HCEC 1CT (cell line): ENCODE measurements around the gene TTC33.
"Not testable (repeated sequence)": the region's sequence is repeated elsewhere in the genome, so short reads cannot be mapped to it uniquely, and the experiment has no call there.

Experiments used
- DNase-seq: peaks from one replicate; pipeline ENCODE4 v3.0.0-alpha.2; 2017

The TTC33 gene

DNA sequence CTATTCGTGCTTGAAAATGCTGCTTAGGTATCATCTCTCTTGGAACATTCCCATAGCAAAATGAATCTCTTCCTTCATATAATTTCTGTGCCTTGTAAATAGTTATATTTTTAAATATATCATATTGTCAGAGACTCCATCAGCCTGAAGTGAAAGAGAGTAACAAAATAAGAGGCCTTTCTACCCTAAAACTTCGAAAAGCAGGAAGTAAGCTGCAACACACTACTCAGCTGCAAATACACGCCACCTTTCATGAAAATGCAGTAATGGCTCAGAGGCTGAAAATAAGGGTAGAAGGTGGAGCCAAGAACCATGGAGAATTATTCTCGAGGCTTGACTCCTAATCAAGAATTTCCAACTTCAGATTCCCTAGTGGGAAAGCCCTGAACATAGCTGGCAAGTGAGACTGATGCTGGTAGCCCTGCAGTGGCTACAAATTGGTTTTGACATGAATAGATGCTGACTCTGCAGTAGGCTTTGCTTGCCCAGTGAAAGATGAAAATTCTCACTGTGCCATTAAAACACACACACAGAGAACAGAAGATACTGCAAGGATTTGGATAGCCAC, 106.2 kb downstream of the TTC33 start:
- no peak for DNase-seq

DNA sequence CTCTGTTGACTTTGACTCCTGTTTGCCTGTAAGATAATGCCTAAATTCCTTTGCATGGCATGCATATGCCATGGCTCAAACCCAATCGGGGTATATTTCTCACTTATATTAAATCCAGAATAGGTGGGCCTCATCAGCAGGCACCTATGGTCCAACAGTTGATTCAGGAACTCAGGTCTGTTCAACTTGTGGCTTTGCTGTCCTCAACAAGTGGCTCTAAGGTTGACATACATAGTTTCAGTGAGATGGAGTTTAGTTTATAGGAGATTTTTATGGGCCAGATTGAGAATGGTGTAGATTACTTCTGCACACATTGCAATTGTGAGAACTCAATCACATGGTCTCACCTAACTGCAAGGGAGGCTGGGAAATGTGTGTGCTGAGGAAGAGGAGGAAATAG, 107.6 kb downstream of the TTC33 start:
- DNase-seq, result no peak

- no peak for DNase-seq
Observed at GRCh38 chr5:40646266-40646665, 109.5 kb downstream of the TTC33 start.

- not testable (repeated sequence) for DNase-seq
Observed at GRCh38 chr5:40639531-40639930, 116.2 kb downstream of the TTC33 start.

GRCh38 chr5:40634593-40634992, 121.2 kb downstream of the TTC33 start:
- no peak for DNase-seq

DNA sequence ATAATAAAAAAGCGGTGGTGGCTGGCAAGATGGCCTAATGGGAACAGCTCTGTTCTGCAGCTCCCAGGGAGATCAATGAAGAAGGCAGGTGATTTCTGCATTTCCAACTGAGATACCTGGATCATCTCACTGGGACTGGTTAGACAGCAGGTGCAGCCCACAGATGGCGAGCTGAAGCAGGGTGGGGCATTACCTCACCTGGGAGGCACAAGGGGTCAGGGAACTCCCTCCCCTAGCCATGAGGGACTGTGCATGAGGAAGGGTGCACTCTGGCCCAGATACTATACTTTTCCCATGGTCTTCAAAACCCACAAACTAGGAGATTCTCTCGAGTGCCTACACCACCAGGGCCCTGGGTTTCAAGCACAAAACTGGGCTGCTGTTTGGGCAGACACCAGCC, 121.6 kb downstream of the TTC33 start:
- no peak for DNase-seq

DNA sequence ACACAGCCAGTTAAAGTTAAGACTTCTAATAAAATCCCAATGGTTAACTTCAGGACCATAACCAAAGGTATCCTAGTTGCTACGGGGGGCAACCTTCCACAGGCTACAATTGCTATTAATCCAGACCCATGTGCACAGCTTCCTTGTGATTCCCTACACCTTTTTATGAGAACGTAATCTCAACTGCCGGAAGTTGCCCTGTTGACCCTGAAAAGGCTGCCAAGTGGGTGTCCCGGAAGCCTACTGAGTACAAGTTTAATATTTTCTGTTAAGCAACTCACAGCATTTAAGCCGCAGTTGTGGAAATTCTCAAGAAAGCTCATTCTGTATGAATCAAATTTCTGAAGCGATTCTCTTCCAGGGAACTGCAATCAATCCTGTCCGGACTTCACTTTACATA, 124.5 kb downstream of the TTC33 start:
- no peak for DNase-seq

DNA sequence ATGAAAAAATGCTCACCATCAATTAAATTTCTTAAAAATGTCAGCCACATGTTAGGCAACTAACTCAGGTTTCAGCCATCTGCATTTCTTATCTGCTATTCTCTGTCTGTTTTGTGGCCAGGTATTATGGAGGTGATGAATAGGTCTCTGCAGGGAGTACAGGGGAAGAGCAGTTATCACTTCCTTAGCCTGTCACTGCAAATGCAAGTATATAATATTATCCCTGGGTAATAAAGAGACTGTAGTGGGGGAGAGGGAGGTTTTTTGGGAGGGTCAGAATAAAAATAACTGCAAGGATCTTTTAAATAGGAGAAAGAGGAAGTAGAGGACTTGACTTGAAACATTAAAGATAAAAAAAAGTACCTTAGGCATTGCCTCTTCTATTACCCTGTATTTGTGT, 125.6 kb downstream of the TTC33 start:
- no peak for DNase-seq

DNA sequence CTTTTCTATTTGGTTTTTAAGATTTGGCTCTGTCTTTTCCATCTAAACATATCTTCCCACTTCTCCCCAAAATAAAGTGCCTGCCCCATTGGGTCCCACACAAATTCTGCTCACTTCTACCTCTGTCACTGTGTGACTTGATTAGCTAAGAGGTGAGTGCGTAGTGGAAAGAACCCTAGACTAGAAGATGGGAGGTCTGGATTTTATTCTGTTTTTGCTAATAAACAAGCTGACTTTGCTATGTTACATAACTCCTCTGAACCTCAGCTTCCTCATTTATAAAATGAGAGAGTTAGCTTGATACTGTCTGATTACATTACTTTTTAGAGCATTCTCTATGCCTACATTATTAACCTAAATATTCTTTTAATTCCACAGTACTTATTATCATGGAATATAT, 127.4 kb downstream of the TTC33 start:
- DNase-seq, result no peak

DNA sequence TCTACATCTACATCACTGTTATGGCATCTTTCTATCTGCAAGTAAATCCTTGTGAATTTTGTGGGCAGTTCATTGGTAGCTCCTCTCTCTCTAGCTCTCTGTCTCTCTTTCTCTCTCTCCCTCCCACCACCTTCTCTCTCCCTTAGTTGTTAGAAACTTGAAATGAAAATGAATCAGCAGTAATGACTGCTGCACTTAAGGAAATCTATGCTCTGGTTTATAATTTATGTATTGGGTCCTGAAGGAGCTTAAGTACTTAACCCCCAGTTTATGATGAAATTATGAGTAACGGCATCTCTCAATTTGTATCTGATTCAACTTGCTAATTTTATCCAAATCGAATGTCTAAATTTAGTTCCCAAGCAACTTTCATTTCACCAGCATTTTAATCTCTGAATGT, 128.1 kb downstream of the TTC33 start:
- DNase-seq, result peak; percentile 90

GRCh38 chr5:40626801-40627200, 129.0 kb downstream of the TTC33 start:
- no peak for DNase-seq

GRCh38 chr5:40623480-40624420, 132.0 kb downstream of the TTC33 start:
- DNase-seq, result no peak

GRCh38 chr5:40622463-40623252, 133.1 kb downstream of the TTC33 start:
- DNase-seq, result no peak

- peak; percentile 53 for DNase-seq
Observed at GRCh38 chr5:40619421-40619820, 136.3 kb downstream of the TTC33 start.

GRCh38 chr5:40618926-40619325, 136.8 kb downstream of the TTC33 start:
- no peak for DNase-seq

DNA sequence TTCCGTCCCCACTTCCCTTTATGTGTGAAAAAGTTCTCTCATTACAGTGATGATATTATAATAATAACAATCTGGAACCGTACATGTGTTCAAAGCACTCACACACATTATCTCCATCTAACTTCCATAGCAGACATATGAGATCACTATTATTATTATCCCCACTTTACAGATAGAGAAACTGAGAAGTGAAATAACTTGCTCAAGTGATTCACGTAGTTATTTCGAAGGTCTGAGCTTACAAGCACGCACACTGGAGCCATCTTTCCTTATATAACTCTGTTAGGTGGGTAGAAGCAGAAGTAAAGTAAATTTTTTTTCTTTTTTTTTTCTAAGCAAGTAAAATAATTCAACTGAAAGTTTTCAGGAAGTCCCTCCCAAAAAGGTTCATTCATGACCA, 139.0 kb downstream of the TTC33 start:
- no peak for DNase-seq

- peak; percentile 54 for DNase-seq
Observed at GRCh38 chr5:40615586-40616170, 140.1 kb downstream of the TTC33 start.

GRCh38 chr5:40614923-40615585, 140.7 kb downstream of the TTC33 start:
- DNase-seq, result no peak

DNA sequence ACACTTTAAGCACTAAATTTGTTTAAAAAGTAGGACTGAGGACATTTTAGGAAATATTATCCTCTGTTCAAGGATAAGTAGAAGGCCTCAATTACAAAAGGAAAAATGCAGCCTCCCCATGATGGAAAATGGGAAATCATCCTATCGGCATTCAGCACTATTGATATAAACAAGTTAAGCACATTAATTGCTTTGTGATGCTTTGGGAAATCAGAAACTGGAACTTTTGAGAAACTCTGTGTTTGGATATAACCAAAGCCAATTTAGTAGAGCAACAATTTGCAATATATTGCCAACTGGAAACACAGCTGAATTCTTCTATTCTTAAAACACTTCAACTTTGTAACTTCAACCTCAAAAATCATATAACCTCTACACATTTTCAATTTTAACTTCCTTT, 141.3 kb downstream of the TTC33 start:
- DNase-seq, result no peak

- DNase-seq, result no peak
Observed at GRCh38 chr5:40607202-40607601, 148.6 kb downstream of the TTC33 start.

DNA sequence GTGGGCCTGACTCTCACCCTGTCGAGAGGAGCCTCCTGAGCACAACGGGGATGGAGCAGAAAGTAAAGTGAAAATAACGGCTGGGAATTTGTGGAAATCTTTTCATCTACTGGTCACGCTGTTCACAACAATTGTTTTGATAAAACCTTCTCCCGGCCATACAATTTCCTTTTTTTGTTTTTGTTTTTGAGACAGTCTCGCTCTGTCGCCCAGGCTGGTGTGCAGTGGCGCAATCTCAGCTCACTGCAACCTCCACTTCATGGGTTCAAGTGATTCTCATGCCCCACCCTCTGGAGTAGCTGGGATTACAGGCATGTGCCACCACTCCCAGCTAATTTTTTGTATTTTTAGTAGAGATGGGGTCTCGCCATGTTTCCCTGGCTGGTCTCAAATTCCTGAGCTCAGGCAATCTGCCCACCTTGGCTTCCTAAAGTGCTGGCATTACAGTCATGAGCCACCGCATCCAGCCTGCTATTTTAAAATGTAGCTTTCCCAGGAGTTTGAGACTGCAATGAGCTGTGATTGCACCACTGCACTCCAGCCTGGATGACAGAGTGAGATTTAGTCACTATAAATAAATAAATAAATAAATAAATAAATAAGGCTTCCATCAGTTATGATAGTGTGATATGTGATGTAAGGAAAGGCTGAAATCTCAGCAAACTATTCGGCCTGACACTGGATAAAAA, 149.5 kb downstream of the TTC33 start:
- DNase-seq, result no peak

DNA sequence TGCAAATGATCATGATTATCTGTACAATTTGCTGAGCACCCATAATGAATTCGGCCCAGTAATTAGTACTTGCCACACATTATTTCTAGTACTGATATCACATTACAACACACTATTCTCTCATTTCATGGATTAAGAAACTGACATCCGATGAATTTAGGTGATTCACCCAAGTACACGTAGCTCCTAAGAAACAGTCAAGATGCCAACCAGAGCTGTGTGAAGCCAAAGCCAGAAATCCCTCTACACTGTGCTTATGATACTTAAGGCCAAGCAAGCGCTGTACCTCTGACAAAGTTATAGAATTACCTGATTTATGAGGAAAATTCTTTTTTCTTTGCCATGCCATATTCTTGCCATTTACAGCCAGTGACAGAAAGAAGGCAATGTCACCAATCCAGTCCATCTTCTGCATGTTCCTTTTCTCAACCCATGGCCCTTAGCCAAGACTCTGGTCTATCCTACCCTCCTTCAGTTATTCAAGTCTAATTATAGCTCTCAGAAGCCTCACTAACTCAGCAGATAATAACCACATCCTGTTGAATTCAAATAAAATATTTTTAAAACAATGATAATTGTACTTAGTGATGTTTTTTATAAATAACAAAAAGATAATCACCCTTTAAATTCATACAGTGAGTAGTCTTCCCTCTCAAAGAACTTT, 150.3 kb downstream of the TTC33 start:
- DNase-seq, result no peak
